ENCODE data around the gene CNTN5. TPM values are rescaled to one million over a fixed set of nuclear protein-coding genes. Genes with fewer than 3 reads are reported as not detected.

Gene CNTN5
- total RNA-seq, 1 experiment from 2014 or later = 0.17 TPM

DNA sequence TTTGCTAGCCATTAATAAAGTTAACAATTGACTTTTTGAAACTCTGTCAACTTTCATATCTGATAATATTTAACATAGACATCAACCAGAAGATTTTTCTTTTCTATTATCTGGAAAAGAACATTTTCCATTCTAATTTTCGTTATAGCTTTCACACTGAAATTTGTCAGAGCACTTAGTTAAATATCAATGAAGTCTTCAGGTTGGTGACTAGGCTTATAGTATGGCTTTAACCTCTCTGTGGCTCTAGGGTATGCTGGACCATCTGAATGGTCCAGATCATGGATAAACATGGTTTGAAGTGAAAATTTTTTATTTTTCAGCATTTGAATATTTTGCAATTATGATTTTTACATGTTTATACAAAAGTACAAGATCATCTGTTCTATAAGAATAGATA lies 548.1 kb downstream of the CNTN5 start:
- no peaks in the 10 kb centered on the region for H3K36me3 ChIP-seq (replicated peaks; ENCODE audit: control insufficient read depth, insufficient read depth, low read length)
- H3K27me3 ChIP-seq (ENCODE audit: control insufficient read depth, insufficient read depth, low read length) = no peaks in the 10 kb centered on the region
- DNase-seq = no peak
- H3K4me3 ChIP-seq (ENCODE audit: insufficient read depth, low read depth, low read length) = no peak overlapping the region

DNA sequence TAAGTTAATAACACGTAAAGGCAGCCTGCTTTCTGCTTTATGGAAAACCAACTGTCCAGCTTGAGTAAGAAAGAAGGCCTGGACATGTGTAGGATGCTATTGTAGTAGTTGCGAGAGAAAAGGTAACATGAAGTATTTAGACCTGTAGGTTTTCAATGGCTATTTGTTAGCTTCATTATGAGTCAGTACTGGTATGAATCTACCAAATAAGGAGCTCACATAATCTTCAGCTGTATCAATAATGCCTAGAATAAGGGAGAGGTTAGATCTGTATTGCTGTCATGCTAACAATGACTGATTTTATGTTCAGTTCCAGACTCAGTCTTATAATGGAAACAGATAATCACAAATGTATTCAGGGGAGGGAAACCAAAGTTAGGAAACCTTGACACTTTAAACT lies 550.3 kb downstream of the CNTN5 start:
- Histone ChIP-seq H3K4me3 (ENCODE audit: insufficient read depth, low read depth, low read length) (no peak overlapping the region), H3K36me3 (replicated peaks; ENCODE audit: control insufficient read depth, insufficient read depth, low read length) (no peaks in the 10 kb centered on the region), H3K27me3 (ENCODE audit: control insufficient read depth, insufficient read depth, low read length) (no peaks in the 10 kb centered on the region)
- no peak for DNase-seq

DNA sequence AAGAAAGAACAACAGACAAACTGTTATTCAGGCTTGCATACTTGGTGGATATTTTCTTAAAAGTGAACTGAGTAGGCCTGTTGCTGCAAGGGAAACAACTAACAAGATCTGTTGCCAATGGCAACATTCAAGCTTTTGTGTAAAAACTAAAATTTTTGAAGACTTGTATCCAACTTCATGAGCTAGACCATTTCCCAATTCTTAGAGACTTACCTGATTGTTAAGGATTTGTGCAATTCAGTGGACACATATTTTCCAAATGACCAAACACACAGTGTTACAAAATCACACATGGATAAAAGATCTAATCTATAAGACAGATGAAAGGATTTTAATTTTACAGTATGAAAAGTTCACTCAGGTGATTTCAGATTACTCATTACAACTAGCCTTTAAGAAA lies 564.1 kb downstream of the CNTN5 start:
- Histone ChIP-seq H3K36me3 (replicated peaks; ENCODE audit: control insufficient read depth, insufficient read depth, low read length) (no peaks in the 10 kb centered on the region), H3K4me3 (ENCODE audit: insufficient read depth, low read depth, low read length) (no peak overlapping the region), H3K27me3 (ENCODE audit: control insufficient read depth, insufficient read depth, low read length) (no peaks in the 10 kb centered on the region)
- DNase-seq = no peak

GRCh38 chr11:99585606-99586005 lies 564.9 kb downstream of the CNTN5 start:
- Histone ChIP-seq H3K27me3 (ENCODE audit: control insufficient read depth, insufficient read depth, low read length) (no peaks in the 10 kb centered on the region), H3K4me3 (ENCODE audit: insufficient read depth, low read depth, low read length) (no peak overlapping the region), H3K36me3 (replicated peaks; ENCODE audit: control insufficient read depth, insufficient read depth, low read length) (no peaks in the 10 kb centered on the region)
- no peak for DNase-seq

DNA sequence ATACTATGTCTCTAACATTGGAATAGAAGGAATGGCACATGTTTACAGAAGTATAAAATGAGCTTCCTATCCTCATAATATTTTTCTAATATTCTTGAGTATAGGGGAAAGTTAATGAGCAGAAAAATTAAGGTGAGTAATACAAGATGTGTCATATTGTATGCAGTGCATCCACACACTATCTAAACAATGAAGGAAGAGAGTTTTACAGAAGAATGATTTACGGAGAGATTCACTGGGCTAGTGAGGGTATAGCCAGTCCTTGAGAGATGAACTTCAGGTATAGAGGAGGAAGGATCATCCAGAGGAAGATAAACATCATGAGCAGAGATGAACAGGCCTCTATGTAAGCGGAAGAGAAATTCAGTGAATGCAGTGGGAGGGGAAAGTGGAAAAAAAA lies 569.0 kb downstream of the CNTN5 start:
- Histone ChIP-seq H3K4me3 (ENCODE audit: insufficient read depth, low read depth, low read length) (no peak overlapping the region), H3K36me3 (replicated peaks; ENCODE audit: control insufficient read depth, insufficient read depth, low read length) (no peaks in the 10 kb centered on the region), H3K27me3 (ENCODE audit: control insufficient read depth, insufficient read depth, low read length) (no peaks in the 10 kb centered on the region)

DNA sequence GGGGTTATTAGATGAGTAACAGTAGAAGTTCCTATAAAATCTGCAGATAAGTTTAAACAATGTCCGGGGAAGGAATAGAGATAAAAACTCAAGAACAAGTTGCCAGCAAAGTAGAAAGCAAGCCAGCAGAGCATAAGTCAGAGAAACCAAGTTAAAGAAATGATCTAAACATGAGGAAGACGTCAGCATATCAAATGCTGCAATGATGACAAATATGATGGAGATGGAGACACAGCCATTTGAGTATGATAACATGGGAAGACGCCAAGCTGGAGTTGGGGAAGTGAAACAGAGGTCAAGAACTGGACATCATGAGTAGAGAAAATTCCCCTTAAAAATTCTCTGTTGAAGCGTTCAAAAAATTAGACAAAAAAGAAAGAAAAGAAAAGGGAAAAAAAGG lies 571.5 kb downstream of the CNTN5 start:
- no peak overlapping the region for H3K4me3 ChIP-seq (ENCODE audit: insufficient read depth, low read depth, low read length)
- H3K27me3 ChIP-seq (ENCODE audit: control insufficient read depth, insufficient read depth, low read length) = no peaks in the 10 kb centered on the region

More for the DNA sequence above, 569.0 kb downstream of the CNTN5 start:
- DNase-seq = no peak

DNA sequence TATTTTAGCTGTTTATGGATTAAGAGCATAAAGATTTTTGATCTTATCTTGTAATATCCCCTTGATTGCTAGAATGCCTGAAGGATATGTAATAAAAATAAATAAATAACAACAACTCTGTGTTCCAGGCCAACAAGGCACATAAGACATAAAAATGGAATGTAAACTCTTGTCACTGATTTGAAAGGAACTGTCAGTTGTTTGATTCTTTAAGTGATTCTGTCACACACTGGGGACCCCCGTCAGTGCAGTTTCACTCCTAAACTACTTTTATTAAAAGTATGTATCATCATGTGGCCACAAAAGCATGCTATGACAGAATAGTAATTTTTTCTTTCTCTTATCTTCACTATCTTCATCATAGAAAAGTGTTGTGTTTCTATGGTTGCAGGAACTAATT lies 572.4 kb downstream of the CNTN5 start:
- Histone ChIP-seq H3K4me3 (ENCODE audit: insufficient read depth, low read depth, low read length) (no peak overlapping the region), H3K36me3 (replicated peaks; ENCODE audit: control insufficient read depth, insufficient read depth, low read length) (no peaks in the 10 kb centered on the region), H3K27me3 (ENCODE audit: control insufficient read depth, insufficient read depth, low read length) (no peaks in the 10 kb centered on the region)
- no peak for DNase-seq

More for the DNA sequence above, 571.5 kb downstream of the CNTN5 start:
- DNase-seq = no peak
- H3K36me3 ChIP-seq (replicated peaks; ENCODE audit: control insufficient read depth, insufficient read depth, low read length) = no peaks in the 10 kb centered on the region

DNA sequence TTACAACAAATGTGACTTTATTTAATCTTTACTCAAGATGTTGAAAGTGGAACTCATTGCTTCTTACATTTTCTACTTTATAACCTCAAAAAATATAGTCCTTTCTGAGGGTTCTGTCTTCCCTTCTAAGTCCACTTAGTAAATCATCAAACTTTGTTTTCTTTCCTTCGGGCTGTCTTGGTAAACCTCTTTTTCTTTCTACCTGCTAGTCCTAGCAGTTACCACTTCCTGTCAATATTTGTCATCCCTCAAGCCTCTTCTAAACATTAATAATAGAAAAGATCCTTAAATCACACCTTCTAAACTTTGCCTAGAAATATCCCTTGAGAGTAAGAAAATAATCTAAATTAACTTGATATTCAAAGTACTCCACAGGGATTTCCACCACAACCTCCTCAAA lies 580.4 kb downstream of the CNTN5 start:
- DNase-seq = no peak
- no peaks in the 10 kb centered on the region for H3K36me3 ChIP-seq (replicated peaks; ENCODE audit: control insufficient read depth, insufficient read depth, low read length)
- H3K27me3 ChIP-seq (ENCODE audit: control insufficient read depth, insufficient read depth, low read length) = no peaks in the 10 kb centered on the region

GRCh38 chr11:99614352-99614751 lies 593.6 kb downstream of the CNTN5 start:
- no peak overlapping the region for H3K4me3 ChIP-seq (ENCODE audit: insufficient read depth, low read depth, low read length)
- no peak for DNase-seq
- H3K27me3 ChIP-seq (ENCODE audit: control insufficient read depth, insufficient read depth, low read length) = no peaks in the 10 kb centered on the region
- no peaks in the 10 kb centered on the region; the same call in 1 of the 2 replicates for H3K36me3 ChIP-seq (replicated peaks; ENCODE audit: control insufficient read depth, insufficient read depth, low read length)

More for the DNA sequence above, 580.4 kb downstream of the CNTN5 start:
- no peak overlapping the region for H3K4me3 ChIP-seq (ENCODE audit: insufficient read depth, low read depth, low read length)

GRCh38 chr11:99630629-99631028 lies 609.9 kb downstream of the CNTN5 start:
- DNase-seq = no peak
- Histone ChIP-seq H3K27me3 (ENCODE audit: control insufficient read depth, insufficient read depth, low read length) (no peaks in the 10 kb centered on the region), H3K36me3 (replicated peaks; ENCODE audit: control insufficient read depth, insufficient read depth, low read length) (no peaks in the 10 kb centered on the region), H3K4me3 (ENCODE audit: insufficient read depth, low read depth, low read length) (no peak overlapping the region)

- DNase-seq = no peak
- H3K4me3 ChIP-seq (ENCODE audit: insufficient read depth, low read depth, low read length) = no peak overlapping the region
Measured at GRCh38 chr11:99631618-99632017, 610.9 kb downstream of the CNTN5 start.

GRCh38 chr11:99632969-99633368 lies 612.2 kb downstream of the CNTN5 start:
- DNase-seq = no peak
- H3K27me3 ChIP-seq (ENCODE audit: control insufficient read depth, insufficient read depth, low read length) = no peaks in the 10 kb centered on the region
- no peak overlapping the region for H3K4me3 ChIP-seq (ENCODE audit: insufficient read depth, low read depth, low read length)
- no peaks in the 10 kb centered on the region for H3K36me3 ChIP-seq (replicated peaks; ENCODE audit: control insufficient read depth, insufficient read depth, low read length)

More at GRCh38 chr11:99631618-99632017, 610.9 kb downstream of the CNTN5 start:
- Histone ChIP-seq H3K36me3 (replicated peaks; ENCODE audit: control insufficient read depth, insufficient read depth, low read length) (no peaks in the 10 kb centered on the region), H3K27me3 (ENCODE audit: control insufficient read depth, insufficient read depth, low read length) (no peaks in the 10 kb centered on the region)

DNA sequence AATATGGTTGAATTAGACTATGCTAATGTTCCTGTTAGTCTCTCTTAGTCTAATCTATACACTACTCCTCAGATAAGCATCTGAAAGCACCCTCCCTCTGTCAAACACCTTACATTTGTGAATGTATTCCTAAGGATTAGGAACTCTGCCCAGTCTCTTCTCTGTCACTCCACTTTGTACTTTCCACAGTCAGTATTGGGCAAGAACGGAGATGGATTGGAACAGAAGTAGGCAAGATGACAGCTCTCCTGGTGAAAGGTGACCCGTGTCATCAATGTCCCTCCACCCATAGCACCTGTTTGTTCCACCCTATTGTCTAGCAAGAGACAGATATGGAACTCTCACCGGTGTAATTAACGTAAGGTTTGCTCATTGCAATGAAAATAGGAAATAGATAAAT lies 613.8 kb downstream of the CNTN5 start:
- no peak for DNase-seq
- Histone ChIP-seq H3K4me3 (ENCODE audit: insufficient read depth, low read depth, low read length) (no peak overlapping the region), H3K36me3 (replicated peaks; ENCODE audit: control insufficient read depth, insufficient read depth, low read length) (no peaks in the 10 kb centered on the region), H3K27me3 (ENCODE audit: control insufficient read depth, insufficient read depth, low read length) (no peaks in the 10 kb centered on the region)

DNA sequence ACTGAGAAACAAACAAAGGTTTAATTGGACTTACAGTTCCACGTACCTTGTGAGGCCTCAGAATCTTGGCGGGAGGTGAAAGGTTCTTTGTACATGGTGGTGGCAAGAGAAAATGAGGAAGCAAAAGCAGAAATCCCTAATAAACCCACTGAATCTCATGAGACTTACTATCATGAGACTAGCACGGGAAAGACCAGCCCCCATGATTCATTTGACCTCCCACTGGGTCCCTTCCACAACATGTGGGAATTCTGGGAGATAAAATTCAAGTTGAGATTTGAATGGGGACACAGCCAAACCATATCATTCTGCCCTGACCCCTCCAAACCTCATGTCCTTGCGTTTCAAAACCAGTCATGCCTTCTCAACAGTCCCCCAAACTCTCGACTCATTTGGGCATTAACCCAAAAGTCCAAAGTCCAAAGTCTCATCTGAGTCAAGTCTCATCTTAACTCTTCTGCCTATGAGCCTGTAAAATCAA lies 617.4 kb downstream of the CNTN5 start:
- H3K27me3 ChIP-seq (ENCODE audit: control insufficient read depth, insufficient read depth, low read length) = no peaks in the 10 kb centered on the region
- no peaks in the 10 kb centered on the region for H3K36me3 ChIP-seq (replicated peaks; ENCODE audit: control insufficient read depth, insufficient read depth, low read length)
- no peak overlapping the region for H3K4me3 ChIP-seq (ENCODE audit: insufficient read depth, low read depth, low read length)
- no peak for DNase-seq

DNA sequence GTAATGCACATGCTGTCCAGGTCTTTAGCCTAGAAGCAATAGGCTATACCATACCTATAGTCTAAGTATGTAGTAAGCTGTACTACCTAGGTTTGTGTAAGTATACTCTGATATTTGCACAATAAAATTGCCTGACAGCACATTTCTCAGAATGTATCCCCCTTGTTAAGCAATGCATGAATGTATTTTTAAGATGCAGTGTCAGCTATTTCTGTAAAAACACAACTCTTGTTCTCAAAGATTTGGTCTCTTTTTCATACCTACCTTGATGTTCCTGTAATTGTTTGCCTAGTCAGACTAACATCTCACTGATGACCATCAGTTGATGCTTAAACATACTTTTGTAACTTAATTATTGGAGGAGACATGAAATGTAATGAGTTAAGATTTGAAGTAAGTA lies 619.9 kb downstream of the CNTN5 start:
- Histone ChIP-seq H3K4me3 (ENCODE audit: insufficient read depth, low read depth, low read length) (no peak overlapping the region), H3K27me3 (ENCODE audit: control insufficient read depth, insufficient read depth, low read length) (no peaks in the 10 kb centered on the region), H3K36me3 (replicated peaks; ENCODE audit: control insufficient read depth, insufficient read depth, low read length) (no peaks in the 10 kb centered on the region)
- no peak for DNase-seq

DNA sequence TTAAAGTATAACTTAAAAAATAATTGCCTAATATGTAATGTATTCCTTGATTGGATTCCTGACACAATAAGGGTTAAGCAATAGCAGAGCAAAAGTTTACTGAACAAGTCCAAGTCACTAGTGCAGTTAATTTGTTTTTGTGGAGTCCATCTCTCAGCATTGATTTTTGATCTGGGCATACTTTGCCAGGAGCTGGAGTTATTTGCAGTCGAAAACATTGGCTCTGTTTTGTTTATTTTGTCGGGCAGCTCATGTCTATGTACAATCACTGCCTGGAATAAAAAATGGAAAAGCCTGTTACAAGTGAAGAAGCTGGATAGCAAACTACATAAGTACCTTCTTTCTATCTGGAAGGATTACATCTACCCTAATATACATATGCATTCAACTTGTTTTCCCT lies 625.2 kb downstream of the CNTN5 start:
- Histone ChIP-seq H3K4me3 (ENCODE audit: insufficient read depth, low read depth, low read length) (no peak overlapping the region), H3K36me3 (replicated peaks; ENCODE audit: control insufficient read depth, insufficient read depth, low read length) (no peaks in the 10 kb centered on the region), H3K27me3 (ENCODE audit: control insufficient read depth, insufficient read depth, low read length) (no peaks in the 10 kb centered on the region)
- DNase-seq = no peak
